KG1 (cell line): Measurements from ENCODE around the gene KRTCAP2.

ENCODE experiments used
- DNase-seq: peaks from one replicate; lab custom pipeline; 2025; lab: John Stamatoyannopoulos, UW

KRTCAP2 gene

DNA sequence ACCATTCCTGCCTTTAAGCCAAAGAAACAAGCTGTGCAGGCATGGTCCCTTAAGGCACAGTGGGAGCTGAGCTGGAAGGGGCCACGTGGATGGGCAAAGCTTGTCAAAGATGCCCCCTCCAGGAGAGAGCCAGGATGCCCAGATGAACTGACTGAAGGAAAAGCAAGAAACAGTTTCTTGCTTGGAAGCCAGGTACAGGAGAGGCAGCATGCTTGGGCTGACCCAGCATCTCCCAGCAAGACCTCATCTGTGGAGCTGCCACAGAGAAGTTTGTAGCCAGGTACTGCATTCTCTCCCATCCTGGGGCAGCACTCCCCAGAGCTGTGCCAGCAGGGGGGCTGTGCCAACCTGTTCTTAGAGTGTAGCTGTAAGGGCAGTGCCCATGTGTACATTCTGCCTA is 38.8 kb downstream of the KRTCAP2 start:
- no peak for DNase-seq

DNA sequence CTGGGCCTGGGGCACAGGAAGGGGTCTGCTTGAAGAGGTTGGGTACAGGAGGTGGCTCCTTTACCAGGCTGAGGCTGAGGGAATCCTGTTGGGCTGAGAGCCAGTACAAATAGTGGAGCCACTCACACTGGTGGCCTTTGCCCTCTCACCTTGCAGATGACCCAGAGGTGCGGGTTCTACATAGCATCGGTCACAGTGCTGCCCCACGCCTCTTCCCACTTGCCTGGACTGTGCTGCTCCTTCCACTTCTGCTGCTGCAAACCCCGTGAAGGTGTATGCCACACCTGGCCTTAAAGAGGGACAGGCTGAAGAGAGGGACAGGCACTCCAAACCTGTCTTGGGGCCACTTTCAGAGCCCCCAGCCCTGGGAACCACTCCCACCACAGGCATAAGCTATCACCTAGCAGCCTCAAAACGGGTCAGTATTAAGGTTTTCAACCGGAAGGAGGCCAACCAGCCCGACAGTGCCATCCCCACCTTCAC is 39.3 kb downstream of the KRTCAP2 start:
- no peak for DNase-seq

GRCh38 chr1:155131856-155132255 is 41.2 kb downstream of the KRTCAP2 start:
- no peak for DNase-seq

DNA sequence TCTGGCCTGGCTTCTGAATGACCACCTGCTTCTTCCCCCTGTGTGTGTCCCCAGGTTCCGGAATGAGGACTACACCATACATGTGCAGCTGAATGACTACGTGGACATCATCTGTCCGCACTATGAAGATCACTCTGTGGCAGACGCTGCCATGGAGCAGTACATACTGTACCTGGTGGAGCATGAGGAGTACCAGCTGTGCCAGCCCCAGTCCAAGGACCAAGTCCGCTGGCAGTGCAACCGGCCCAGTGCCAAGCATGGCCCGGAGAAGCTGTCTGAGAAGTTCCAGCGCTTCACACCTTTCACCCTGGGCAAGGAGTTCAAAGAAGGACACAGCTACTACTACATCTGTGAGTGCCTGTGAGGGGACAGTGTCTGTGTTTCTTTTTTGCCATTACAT is 41.8 kb downstream of the KRTCAP2 start:
- DNase-seq, result no peak

DNA sequence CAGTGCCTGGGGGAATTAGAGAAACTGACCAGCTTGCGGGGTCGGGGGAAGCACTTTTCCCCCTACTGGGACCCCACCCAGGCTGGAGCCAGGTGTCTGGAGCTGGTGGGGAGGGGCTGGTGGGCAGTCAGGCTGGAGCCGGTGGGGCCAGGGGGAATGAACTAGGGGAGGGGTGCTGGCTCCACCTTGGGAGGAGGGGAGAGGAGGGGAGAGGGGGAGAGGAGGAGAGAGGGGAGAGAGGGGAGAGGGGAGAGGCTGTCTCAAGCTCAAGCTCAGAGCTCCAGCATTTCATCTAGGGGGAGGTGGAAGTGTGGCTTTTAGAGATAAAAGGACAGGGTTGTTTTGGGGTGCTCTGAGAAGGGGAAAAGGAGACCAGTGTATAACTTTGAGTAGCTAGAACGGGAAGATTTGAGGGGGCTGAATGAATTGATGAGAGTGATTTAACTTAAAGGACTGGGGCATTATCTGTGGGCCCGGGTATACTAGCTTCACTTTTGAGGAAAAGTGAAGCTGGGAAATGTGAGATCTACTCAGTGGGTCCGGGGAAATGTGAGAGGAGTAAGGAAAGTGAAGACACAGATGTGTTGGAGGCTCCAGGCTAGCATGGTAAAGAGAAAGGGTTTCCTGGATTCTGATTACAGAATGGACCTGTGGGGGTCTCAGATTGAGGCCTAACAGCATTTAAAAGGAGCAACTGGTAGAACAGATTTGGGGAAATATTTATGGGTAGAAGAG is 42.7 kb downstream of the KRTCAP2 start:
- DNase-seq, result no peak

GRCh38 chr1:155128755-155129473 is 44.2 kb downstream of the KRTCAP2 start:
- DNase-seq, result no peak

DNA sequence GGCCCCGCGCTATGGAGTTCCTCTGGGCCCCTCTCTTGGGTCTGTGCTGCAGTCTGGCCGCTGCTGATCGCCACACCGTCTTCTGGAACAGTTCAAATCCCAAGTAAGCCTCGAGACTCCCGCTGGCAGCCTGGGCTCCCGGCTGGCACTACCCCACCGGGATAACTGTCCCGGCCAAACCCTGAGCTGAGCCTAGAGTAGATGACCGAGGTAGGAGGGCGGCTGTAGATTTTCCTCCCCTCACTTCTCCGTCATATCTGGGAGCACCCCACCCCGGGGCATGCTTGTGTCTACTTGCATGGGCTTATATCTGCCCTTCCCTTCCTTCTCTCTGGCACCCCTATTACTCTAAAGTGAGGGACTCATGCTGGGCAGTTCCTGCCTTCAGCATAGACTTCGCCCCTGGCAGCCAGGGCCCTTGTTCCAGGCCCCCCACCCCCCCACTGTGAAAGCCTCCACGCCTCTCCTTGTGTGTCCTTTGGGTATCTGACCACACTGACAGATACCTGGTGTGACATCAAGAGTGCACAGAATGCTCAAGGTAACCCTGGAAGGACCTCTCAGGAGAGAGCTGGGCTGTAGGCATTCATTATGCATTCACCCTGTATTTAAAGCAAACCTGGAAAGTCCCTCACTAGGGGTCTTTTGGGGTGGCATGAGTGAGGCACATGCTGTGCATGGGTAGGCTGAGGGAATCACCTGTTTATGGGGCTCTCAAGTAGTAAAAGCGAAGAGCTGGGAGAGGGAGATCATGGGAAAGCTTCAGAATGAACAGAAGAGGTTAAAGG is 44.9 kb downstream of the KRTCAP2 start:
- no peak for DNase-seq

- no peak for DNase-seq
Observed at GRCh38 chr1:155127105-155127966, 45.8 kb downstream of the KRTCAP2 start, which contains the start of gene EFNA1. TSS of gene EFNA1 (plus strand) at chr1:155127876. CDS start at chr1:155127978, 102 bp downstream.

GRCh38 chr1:155126556-155127104 is 46.5 kb downstream of the KRTCAP2 start:
- no peak for DNase-seq

- DNase-seq, result no peak
Observed at GRCh38 chr1:155125946-155126555, 47.1 kb downstream of the KRTCAP2 start.

- DNase-seq, result no peak
Observed at GRCh38 chr1:155125511-155125945, 47.6 kb downstream of the KRTCAP2 start.

GRCh38 chr1:155124503-155125463 is 48.3 kb downstream of the KRTCAP2 start:
- no peak for DNase-seq

- DNase-seq, result no peak
Observed at GRCh38 chr1:155123801-155124200, 49.3 kb downstream of the KRTCAP2 start.

DNA sequence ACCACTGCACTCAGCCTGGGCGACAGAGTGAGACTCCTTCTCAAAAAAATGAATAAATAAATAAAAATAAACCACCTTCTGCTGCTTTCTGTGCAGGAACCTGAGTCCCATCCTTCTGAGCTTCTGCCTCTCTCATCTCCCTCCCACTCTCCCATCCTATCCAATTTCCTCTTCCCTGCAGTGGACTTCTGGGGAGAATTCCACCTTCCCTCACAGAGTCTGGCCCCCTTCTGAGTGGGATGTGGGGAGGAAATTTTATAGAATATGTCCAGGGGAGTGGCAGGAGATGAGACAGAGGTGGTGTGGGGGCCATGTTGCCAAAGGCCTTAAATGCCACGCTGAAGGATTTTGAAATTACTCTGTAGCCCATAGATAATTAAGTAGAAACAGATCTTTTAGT is 50.8 kb downstream of the KRTCAP2 start:
- no peak for DNase-seq

DNA sequence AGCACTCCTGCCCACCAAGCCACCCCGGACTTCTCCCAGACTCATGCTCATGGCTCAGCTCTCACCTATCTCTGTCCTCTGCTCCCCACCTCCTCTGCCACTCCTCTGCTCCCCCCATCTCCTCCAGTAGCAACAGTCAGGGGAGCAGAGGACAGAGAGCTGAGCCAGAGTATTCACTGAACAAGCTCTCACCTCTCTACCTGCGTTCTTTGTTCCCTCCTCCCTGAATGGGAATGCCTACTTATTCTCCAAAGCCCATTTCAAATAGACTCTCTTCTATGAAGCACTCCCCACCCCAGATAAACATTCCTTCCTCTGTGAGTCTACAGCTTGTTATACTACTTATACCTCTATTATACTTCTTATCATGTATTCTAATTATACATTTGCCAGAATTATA is 51.9 kb downstream of the KRTCAP2 start:
- DNase-seq, result no peak

- DNase-seq, result no peak
Observed at GRCh38 chr1:155120253-155120652, 52.9 kb downstream of the KRTCAP2 start.
